ENCODE data around the gene UBXN6.

UBXN6 gene

DNA sequence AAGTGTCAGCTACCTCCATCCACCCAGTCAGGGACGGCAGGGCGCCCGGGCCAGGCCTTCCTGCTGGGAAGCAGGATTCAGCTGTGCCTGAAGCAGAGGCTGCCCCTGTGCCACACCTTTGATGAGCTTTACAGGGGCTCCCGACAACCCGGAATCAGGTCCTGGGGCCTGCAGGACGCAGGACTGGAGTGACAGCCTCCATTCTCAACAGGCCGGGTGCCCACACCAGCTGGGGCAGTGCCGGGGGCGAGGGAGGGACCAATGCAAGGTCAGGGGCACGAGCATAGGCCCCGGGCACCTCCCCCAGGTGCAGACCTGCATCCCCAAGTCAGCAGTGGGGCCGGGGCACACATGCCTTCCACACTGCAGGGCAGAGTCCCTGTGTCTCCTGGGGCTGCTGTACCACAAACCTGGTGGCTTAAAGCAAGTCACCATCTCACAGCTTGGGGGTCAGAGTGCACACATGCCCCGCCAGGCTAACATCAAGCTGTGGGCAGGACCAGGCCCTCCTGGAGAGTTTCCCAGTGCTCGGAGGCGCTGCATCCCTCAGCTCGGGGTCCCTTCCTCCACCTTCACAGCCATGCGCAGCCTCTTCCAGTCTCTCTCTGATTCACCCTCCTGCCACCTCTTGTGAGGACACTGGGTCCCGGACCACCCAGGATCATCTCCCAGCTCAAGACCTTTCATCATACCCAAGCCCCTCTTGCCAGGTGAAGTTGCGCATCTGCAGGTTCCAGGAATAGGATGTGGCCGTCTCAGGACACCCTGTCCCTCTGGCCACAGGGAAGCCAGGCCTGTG, 13.4 kb downstream of the UBXN6 start:
- Histone ChIP-seq H3K4me1 (peaks cover 0 to 6% (median 0%) of the 10 kb centered on the region in 4 donors), H3K27ac (no peak overlapping the region), H3K27me3 (no peaks in the 10 kb centered on the region), H3K36me3 (peaks cover 40 to 65% (median 51%) of the 10 kb centered on the region in 3 donors), H3K4me3 (no peak overlapping the region), H3K9me3 (no peaks in the 10 kb centered on the region)
- DNase-seq = no peak
- TF ChIP-seq, protein P1, sequence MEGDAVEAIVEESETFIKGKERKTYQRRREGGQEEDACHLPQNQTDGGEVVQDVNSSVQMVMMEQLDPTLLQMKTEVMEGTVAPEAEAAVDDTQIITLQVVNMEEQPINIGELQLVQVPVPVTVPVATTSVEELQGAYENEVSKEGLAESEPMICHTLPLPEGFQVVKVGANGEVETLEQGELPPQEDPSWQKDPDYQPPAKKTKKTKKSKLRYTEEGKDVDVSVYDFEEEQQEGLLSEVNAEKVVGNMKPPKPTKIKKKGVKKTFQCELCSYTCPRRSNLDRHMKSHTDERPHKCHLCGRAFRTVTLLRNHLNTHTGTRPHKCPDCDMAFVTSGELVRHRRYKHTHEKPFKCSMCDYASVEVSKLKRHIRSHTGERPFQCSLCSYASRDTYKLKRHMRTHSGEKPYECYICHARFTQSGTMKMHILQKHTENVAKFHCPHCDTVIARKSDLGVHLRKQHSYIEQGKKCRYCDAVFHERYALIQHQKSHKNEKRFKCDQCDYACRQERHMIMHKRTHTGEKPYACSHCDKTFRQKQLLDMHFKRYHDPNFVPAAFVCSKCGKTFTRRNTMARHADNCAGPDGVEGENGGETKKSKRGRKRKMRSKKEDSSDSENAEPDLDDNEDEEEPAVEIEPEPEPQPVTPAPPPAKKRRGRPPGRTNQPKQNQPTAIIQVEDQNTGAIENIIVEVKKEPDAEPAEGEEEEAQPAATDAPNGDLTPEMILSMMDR (IDR thresholded peaks at IDR 0.05) = no peak
- intact Hi-C loops (cut with DNase I; ENCODE audit: low total_unique reads) = no loop called here

DNA sequence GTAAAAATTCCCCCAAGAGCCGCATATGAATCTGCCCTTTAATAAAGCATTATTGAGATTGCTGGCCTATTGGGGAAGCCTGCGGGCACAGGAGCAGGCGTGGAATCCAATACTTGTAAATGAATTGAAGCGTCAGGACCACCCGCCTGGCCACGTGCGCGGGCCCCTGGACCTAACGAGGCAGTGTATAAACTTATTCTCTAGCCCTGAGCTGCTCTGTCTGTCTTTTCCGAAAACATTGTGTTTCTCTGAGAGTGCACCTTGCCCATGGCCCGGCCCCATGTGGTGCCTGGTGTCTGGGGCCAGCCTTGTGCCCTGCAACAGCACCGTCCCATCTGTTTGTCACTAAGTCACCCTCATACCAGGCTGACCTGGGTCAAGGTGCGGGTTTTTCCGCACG, 14.4 kb downstream of the UBXN6 start:
- peaks cover 33 to 55% (median 42%) of the 10 kb centered on the region in 3 donors for H3K36me3 ChIP-seq

DNA sequence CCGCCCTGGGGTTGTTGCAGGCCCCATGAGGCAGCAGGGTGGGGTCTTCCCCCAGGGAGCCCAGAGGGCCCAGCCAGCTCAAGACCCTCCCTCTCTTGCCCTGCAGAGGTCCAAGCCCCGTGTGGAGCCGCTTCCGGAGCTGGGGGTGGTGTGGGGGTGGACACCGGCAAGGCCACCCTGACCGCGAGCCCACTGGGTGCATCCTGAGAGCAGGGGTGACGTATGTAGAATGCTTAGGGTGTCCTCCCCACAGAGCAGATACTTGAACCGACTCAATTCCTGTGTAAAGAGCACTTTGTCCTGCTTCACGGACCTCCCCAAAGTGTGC, 14.8 kb downstream of the UBXN6 start:
- Histone ChIP-seq H3K36me3 (peaks cover 29 to 51% (median 38%) of the 10 kb centered on the region in 3 donors), H3K4me1 (peaks cover 0 to 6% (median 0%) of the 10 kb centered on the region in 4 donors), H3K9me3 (no peaks in the 10 kb centered on the region), H3K4me3 (no peak overlapping the region), H3K27me3 (no peaks in the 10 kb centered on the region), H3K27ac (no peak overlapping the region)
- TF ChIP-seq, protein P1 (IDR thresholded peaks at IDR 0.05) = no peak
- intact Hi-C loops (cut with DNase I; ENCODE audit: low total_unique reads) = no loop called here
- DNase-seq = no peak

More for the DNA sequence above, 14.4 kb downstream of the UBXN6 start:
- H3K9me3 ChIP-seq = no peaks in the 10 kb centered on the region
- no peak for DNase-seq
- TF ChIP-seq, protein P1 (IDR thresholded peaks at IDR 0.05) = no peak
- intact Hi-C loops (cut with DNase I; ENCODE audit: low total_unique reads) = no loop called here
- H3K4me1 ChIP-seq = peaks cover 0 to 6% (median 0%) of the 10 kb centered on the region in 4 donors
- no peaks in the 10 kb centered on the region for H3K27me3 ChIP-seq
- H3K4me3 ChIP-seq = no peak overlapping the region
- no peak overlapping the region for H3K27ac ChIP-seq

DNA sequence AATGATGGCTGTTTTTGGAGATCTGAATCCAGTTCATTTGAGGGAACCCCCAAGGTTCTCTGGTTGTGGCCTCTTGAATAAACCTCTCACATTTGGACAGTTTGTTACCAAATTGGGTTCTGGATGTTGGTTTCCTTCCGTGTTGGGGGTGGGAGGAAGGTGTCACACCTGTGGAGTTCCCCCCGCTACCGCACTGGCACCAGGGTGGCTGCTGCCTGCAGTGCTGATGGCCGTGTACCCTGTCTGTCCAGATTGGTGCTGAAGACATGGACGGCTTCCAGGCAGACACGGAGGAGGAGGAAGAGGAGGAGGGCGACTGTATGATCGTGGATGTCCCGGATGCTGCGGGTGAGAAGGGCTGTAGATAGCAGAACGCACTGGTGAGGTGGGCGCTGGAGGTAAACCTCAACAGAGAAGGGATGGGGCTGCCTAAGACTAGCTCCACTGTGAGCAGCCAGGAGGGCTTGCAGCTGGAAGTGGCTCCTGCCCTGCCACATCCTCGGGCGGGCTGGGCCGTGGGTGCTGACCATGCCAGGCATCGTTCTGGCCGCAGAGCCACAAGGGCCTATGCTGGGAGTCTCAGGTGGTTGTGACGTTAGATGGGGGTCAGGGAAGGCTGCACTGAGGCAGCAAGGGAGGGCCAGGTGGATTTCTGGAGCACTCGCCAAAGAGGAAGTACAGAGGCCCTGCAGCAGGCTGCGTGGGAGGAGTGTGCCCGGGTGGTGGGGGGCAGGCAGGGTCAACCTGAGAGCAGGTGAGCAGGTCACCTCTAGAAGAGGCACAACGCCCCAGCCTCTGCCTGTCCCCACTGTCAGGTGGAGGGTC, 15.4 kb downstream of the UBXN6 start:
- peaks cover 23 to 45% (median 32%) of the 10 kb centered on the region in 3 donors for H3K36me3 ChIP-seq
- H3K27ac ChIP-seq = no peak overlapping the region
- no peaks in the 10 kb centered on the region for H3K9me3 ChIP-seq
- intact Hi-C loops (cut with DNase I; ENCODE audit: low total_unique reads) = no loop called here
- TF ChIP-seq, protein P1 (IDR thresholded peaks at IDR 0.05) = no peak
- H3K27me3 ChIP-seq = no peaks in the 10 kb centered on the region
- peaks cover 0 to 6% (median 0%) of the 10 kb centered on the region in 4 donors for H3K4me1 ChIP-seq
- no peak for DNase-seq
- H3K4me3 ChIP-seq = no peak overlapping the region

DNA sequence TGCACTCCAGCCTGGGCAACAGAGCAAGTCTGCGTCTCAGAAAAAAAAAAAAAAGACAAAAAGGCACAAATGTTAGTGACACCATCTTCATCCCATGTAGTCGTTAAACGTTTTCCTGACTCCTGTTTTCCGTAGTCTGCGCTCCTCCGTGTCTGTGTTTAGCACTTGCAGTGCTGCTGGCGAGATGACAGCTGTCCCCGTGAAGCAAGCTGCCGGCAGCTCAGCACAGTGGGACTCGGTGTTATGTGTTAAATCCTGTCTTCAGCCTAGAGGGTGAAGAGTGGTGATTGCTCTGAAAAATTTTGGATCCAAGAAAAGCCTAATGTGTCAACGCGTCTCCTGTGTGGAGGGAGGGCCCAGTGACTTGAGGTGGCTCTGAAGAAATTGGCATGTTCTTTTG, 18.4 kb downstream of the UBXN6 start:
- intact Hi-C loops (cut with DNase I; ENCODE audit: low total_unique reads) = no loop called here
- Histone ChIP-seq H3K36me3 (peaks cover 0 to 21% (median 7%) of the 10 kb centered on the region in 3 donors), H3K9me3 (no peaks in the 10 kb centered on the region), H3K27me3 (no peaks in the 10 kb centered on the region), H3K4me3 (no peak overlapping the region), H3K4me1 (peaks cover 0 to 6% (median 0%) of the 10 kb centered on the region in 4 donors), H3K27ac (no peak overlapping the region)
- TF ChIP-seq, protein P1 (IDR thresholded peaks at IDR 0.05) = no peak
- DNase-seq = no peak
